HG02642 (cell line): ENCODE data around the gene PRPS2.

ENCODE experiments used
- ATAC-seq: cut with Tn5 transposase; IDR thresholded peaks from one replicate; pipeline ENCODE4 v1.9.1; 2021; ENCODE audit warnings: mild to moderate bottlenecking; ENCODE audit not compliant: unreplicated experiment, poor library complexity

Gene PRPS2

GRCh38 chrX:12791257-12792228 is at the start of gene PRPS2:
TSS of gene PRPS2 (plus strand) at chrX:12791412. CDS start at chrX:12791498, 86 bp downstream.
- peak; percentile 80 for ATAC-seq

GRCh38 chrX:12741416-12741815 is 49.8 kb upstream of the PRPS2 start:
- ATAC-seq: no peak

- no peak for ATAC-seq
These were observed 43.8 kb upstream of the PRPS2 start for GRCh38 chrX:12747433-12747832.

- ATAC-seq: no peak
These were observed 39.3 kb upstream of the PRPS2 start for GRCh38 chrX:12751887-12752286.

GRCh38 chrX:12753366-12753765 is 37.8 kb upstream of the PRPS2 start:
- ATAC-seq: no peak

- no peak for ATAC-seq
These were observed 32.9 kb upstream of the PRPS2 start for GRCh38 chrX:12758291-12758690.

GRCh38 chrX:12767856-12768255 is 23.4 kb upstream of the PRPS2 start:
- ATAC-seq: no peak

GRCh38 chrX:12768491-12768890 is 22.7 kb upstream of the PRPS2 start:
- no peak for ATAC-seq

GRCh38 chrX:12770440-12770839 is 20.8 kb upstream of the PRPS2 start:
- ATAC-seq: no peak

- ATAC-seq: peak; percentile 100
These were observed 19.7 kb upstream of the PRPS2 start for GRCh38 chrX:12771445-12772069.

GRCh38 chrX:12777670-12778069 is 13.5 kb upstream of the PRPS2 start:
- no peak for ATAC-seq

- no peak for ATAC-seq
These were observed 11.7 kb upstream of the PRPS2 start for GRCh38 chrX:12779534-12779933.

- no peak for ATAC-seq
These were observed 2.6 kb upstream of the PRPS2 start for GRCh38 chrX:12788645-12789044.

- ATAC-seq: no peak
These were observed 1.2 kb upstream of the PRPS2 start for GRCh38 chrX:12789976-12790375.

GRCh38 chrX:12790885-12791256 is 341 bp upstream of the PRPS2 start:
- peak; percentile 29 for ATAC-seq

GRCh38 chrX:12792711-12793110 is 1.5 kb downstream of the PRPS2 start:
- no peak for ATAC-seq

- no peak for ATAC-seq
These were observed 3.4 kb downstream of the PRPS2 start for GRCh38 chrX:12794654-12795053.

GRCh38 chrX:12798601-12799000 is 7.4 kb downstream of the PRPS2 start:
- no peak for ATAC-seq

GRCh38 chrX:12799118-12799517 is 7.9 kb downstream of the PRPS2 start:
- no peak for ATAC-seq

- no peak for ATAC-seq
These were observed 11.5 kb downstream of the PRPS2 start for GRCh38 chrX:12802741-12803140.

GRCh38 chrX:12804655-12805054 is 13.4 kb downstream of the PRPS2 start:
- ATAC-seq: no peak

- ATAC-seq: no peak
These were observed 14.1 kb downstream of the PRPS2 start for GRCh38 chrX:12805333-12805732.
